Effector CD8-positive, alpha-beta T cell (primary cell): ENCODE data around the gene CPE.
"Not testable (repeated sequence)": the region's sequence is repeated elsewhere in the genome, so short reads cannot be mapped to it uniquely, and the experiment has no call there.

Experiments
- DNase-seq: peaks from one replicate; lab custom pipeline; 2025; lab: John Stamatoyannopoulos, UW

The CPE gene

DNA sequence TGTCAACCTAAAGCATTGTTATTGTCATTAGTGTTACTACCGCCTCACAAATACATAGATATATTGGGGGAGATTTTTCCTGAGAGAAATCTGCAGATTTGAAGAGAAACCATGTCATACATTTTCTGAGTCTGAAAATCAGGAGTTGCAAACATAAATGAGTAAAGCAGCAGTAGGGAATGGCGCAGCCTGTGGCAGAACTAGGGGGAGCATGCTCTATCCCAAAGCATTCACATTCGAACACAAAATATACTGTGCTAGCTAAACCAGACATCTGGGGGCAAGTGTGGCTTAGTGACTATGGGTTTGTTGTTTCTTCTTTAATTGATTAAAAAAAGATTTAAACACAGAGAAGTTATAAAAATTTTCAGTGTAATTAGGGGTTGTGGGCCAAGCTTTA, 83.2 kb downstream of the CPE start:
- DNase-seq = no peak

- DNase-seq = no peak
These were observed 85.6 kb downstream of the CPE start for GRCh38 chr4:165464376-165464775.

- no peak for DNase-seq
These were observed 86.1 kb downstream of the CPE start for GRCh38 chr4:165464813-165465381.

DNA sequence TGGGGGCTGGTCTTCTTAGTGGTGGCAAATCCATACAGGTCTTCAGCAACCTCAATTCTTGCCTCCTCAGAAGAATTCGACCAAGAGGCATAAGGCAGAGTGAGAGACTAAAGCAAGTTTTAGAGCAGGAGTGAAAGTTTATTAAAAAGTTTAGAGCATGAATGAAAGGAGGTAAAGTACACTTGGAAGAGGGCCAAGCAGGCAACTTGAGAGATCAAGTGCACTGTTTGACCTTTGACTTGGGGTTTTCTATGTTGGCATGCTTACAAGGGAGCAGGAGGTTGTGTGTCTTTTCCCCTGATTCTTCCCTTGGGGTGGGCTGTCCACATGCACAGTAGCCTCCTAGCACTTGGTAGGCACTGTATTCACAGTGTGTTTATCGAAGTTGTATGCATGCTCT, 91.2 kb downstream of the CPE start:
- no peak for DNase-seq

- DNase-seq = no peak
These were observed 94.3 kb downstream of the CPE start for GRCh38 chr4:165472943-165473676.

GRCh38 chr4:165474784-165475705, 96.2 kb downstream of the CPE start:
- DNase-seq = no peak

DNA sequence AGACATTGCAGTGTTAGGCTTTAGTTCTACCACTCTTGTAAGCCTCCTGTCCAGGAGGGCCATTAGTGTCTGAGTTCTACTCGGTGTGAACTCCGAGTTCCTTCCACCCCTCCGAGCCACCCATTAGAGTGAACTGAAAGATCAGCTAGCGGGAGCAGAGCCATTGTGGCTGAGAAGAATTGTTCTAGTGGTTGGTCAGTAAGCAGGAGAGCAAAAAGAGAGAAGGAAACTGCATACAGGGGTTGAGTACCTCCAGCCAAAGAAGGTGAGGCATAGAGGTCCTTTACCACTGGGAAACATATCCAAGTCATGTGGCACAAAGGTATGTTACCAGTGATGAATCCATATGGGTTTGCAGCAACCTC, 96.9 kb downstream of the CPE start:
- no peak for DNase-seq

- no peak for DNase-seq
These were observed 97.6 kb downstream of the CPE start for GRCh38 chr4:165476214-165477098.

DNA sequence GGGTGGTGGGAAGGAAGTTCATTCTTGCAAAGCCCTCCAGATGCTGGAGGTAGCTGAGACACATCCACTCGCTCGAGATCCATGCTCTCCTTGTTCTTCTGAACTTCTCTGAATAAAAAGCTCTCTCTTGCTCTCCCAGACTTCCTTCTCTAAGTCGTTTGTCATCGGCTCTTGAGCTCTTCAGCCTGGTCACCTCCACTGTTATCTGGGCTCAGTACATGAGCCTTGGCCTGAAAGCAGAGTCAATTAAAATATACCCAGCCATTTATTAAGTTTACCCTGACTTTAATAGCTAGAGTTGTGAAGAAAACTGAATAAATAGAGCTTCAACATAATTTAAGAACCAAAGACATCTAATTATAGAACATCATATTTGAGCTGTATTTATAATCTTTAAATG, 99.0 kb downstream of the CPE start:
- DNase-seq = no peak

DNA sequence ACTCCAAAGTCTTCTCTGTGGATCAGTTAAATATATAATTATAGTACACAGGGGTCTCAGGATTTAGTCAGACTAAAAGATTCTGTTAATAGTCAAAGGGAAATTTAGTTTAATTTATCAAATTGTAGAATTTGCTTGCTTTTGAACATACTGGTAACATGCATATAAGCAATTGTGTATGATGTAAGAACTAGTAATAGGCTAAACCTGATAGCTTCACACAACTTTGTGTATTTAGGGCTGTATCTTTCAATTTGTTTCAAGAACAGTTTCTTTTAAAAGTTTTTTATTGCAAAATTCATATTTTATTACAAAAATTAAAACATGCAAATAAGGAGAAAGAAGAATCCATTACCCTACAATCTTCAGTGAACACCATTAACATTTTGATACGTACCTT, 99.5 kb downstream of the CPE start:
- no peak for DNase-seq

DNA sequence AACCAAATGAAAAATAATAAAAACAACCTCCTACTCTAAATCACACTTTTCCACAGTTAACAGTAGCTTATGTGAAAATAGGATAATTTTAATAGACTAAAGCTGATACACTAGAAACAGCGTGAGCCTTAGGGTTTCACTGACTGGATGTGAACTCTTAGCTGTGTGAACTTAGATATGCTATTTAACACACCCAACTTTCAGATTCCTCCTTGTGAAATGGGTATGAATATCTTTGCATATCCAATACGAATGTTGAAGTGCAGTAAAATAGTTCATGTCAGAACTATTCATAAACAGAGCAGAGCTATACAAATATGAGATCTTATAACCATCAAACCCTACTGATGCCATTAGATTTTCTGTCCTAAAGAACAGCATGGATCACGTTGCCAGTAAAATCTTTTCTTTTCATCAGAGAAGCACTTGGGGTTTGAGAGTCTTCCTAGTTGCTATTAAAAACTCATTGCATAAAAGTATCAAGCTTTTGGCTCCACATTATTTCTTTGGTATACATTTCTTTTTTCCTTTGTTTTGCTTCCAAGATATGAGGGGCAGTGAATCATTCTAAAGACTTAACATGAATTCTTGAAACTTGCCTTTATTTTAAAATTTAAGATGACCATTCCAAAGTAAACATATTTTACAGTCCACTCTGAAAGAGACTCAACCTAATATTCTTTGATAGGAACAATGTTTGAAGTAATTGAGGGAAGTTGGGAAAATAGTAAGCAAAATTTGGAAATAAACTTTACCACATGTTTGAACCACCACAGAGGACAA, 102.4 kb downstream of the CPE start:
- no peak for DNase-seq

- DNase-seq = no peak
These were observed 111.0 kb downstream of the CPE start for GRCh38 chr4:165489786-165490185.

DNA sequence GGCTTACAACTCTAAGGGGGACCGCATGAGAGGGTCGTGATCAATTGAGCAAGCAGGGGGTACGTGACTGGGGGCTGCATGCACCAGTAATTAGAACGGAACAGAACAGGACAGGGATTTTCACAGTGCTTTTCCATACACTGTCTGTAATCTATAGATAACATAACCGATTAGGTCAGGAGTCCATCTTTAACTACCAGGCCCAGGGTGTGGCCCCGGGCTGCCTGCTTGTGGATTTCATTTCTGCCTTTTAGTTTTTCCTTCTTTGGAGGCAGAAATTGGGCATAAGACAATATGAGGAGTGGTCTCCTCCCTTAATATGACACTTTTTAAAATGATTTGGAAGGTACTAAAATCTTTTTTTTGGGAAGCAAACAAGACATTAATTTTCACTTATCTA, 113.8 kb downstream of the CPE start:
- DNase-seq = not testable (repeated sequence)

DNA sequence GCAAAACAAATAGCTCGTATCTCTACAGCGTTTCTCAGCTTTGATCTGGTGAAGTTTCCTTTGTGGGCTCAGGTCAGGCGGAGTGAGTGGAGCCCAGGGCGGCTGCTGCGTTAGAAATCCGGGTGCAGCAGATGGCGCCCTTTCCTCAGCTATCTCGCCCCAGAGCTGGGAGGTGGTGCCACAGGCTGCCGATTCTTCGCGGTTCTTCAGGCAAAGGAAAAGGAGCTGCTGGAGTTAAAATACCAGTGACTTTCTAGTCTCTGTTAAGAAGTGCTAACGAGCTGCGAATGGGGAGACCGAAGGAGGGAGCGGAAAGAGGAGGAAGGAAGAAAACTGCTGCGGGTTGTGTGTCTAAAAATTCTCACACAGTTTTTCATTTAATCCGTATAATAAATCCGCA, 114.6 kb downstream of the CPE start:
- peak; percentile 15 for DNase-seq

GRCh38 chr4:165502916-165503907, 124.4 kb downstream of the CPE start:
- no peak for DNase-seq

- DNase-seq = no peak
These were observed 125.4 kb downstream of the CPE start for GRCh38 chr4:165504184-165504583.

GRCh38 chr4:165505958-165506837, 127.4 kb downstream of the CPE start:
- no peak for DNase-seq

GRCh38 chr4:165506849-165507248, 128.0 kb downstream of the CPE start:
- DNase-seq = no peak

DNA sequence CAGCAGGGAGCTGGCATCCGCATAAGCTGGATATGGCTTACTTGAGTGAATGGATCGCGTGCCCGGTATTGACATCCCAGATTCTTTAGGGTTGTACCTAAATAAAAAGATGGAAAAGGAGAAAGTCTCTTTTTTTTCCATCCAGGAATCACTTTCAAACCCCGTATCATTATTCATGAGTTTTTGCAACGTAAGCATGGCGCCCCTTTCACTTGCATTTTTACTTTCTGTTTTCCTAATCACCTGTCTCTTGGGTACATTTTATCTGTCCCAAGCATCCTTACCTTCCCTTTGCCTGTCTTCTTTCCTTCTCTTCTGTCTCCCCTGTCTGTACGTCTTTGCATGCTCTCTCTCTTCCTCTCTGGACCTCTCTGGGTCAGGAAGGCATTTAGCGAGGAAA, 128.6 kb downstream of the CPE start:
- DNase-seq = no peak
